ENCODE results near the gene STEAP4. TPM values are rescaled to one million over a fixed set of nuclear protein-coding genes. Genes with fewer than 3 reads are reported as not detected.

The STEAP4 gene
- total RNA-seq, 2 experiments from 2014 or later = not detected

DNA sequence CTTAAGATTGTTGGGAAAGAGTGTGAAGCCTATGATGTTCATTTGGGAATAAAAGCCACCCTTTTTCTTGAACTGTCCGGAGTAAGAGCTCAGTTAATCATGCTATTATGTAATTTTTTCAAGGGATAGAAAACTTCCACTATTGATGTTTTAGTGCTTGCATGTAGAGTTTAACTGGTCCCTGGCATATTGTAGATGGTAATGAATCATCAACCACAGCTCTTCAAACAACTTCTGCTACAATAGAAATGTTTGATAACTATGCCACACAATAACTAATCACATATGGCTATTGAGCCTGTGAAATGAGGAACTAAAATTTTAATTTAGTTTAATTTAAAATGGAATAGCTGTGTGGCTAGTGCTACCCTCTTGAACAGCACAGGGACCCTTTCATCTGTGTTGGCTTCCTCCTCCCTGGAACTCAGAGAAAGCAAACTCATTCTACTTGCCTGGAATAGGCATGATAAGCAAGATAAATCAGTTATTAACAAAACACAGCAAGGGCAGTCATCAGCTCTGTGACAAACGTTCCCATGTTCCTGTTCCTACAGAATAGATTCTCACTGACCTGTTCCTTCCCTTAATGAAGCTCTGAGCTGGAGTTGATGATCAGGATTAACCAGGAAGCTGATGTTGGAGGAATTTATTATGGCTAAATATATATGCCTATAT is 82.0 kb downstream of the STEAP4 start:
- Mint-ChIP-seq H3K36me3 (no peaks in the 10 kb centered on the region), H3K9me3 (no peaks in the 10 kb centered on the region), H3K4me3 (no peak overlapping the region), H3K27ac (no peak overlapping the region), H3K4me1 (ENCODE audit: low read depth) (peaks cover 6% of the 10 kb centered on the region), H3K27me3 (peaks cover 12% of the 10 kb centered on the region)
- CTCF ChIA-PET = no interaction called here
- no peak for DNase-seq
- POLR2A ChIA-PET = no interaction called here
- intact Hi-C loops (cut with micrococcal nuclease) = no loop called here

DNA sequence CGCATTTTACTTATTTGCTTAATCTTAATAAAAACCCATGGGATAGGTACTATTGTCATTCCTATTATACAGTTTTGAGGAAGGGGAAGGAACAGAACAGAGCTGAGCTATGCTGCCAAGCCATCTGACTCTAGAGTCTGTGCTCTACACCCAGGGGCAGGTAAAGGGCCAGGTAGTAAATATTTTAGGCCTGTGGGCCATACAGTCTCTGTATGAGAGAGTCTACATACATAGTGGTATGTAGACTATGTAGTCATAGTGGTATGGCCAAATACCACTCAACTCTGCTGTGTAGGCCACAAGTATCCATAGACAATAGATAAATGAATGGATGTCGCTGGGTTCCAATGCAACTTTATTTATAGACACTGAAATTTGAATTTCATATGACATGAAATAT is 83.4 kb downstream of the STEAP4 start:
- intact Hi-C loops (cut with micrococcal nuclease) = no loop called here
- DNase-seq = no peak
- Mint-ChIP-seq H3K4me3 (no peak overlapping the region), H3K27me3 (peaks cover 7% of the 10 kb centered on the region), H3K9me3 (no peaks in the 10 kb centered on the region), H3K36me3 (peaks cover 5% of the 10 kb centered on the region), H3K4me1 (ENCODE audit: low read depth) (peaks cover 6% of the 10 kb centered on the region), H3K27ac (no peak overlapping the region)
- POLR2A ChIA-PET = no interaction called here
- CTCF ChIA-PET = interaction anchor here (0.6 kb wide), 1 partner anchor 17 kb away, joined by 3 read pairs; no protein-coding TSS in a partner anchor

Other genes with a start within 250 kb of the STEAP4 start
- gene SRI, start 86.9 kb downstream of the STEAP4 start, total RNA-seq = 100 to 1,000 TPM; 219 to 220 TPM

All from activated CD4-positive, alpha-beta memory T cell treated with anti-CD3 and anti-CD28 coated beads for 36 hours (primary cell).